Forelimb muscle (tissue), 1 donor: ENCODE measurements around the gene TBC1D22A. TPM values are rescaled to one million over a fixed set of nuclear protein-coding genes. Genes with fewer than 3 reads are reported as not detected.

Experiments
- DNase-seq: peaks from one replicate; pipeline ENCODE4 v3.0.0-alpha.2; 2013; ENCODE audit warnings: low read depth
- polyA plus RNA-seq: library from polyadenylated mRNA; unstranded; fragments of 120-200 nt; gene quantifications from one replicate; pipeline ENCODE4 v1.2.1, GENCODE V29; 2013; ENCODE audit not compliant: insufficient read length

Gene TBC1D22A
- polyA plus RNA-seq, 1 donor = 14.2 TPM

DNA sequence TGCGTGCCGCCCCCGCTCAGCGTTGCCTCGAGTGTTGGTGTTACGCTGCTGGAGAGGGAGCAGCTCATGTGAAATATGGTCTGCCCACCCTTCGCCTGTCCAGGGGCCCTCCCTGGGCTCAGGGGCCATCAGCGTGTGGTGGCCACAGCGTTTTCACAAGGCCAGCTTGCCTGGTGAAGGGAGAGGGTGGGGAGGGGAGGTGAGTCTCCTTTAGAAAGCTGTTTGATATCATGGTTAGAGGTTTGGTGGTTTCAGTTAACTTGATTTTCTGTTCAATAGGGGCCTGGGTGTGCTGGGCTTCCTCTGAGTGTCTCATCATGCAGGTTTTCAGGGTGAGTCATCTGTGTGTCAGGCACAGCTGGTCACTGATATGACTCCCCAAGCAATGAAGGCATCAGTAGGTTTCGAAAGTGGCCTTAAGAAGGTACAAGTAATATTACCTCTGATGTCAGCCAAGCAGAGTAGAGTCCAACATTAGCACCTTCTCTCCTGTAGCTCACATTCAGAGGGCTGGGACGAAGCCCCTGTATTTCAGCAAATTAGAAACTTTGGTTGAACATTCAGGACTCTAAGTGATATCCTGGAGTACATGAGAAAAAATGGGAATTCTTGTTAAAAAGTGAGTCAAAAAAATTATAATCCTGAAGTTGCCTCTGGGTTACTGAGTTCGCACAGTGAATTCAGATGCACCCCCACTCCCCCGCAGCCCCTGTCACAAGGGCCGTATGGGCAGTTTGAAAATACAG is 172.5 kb downstream of the TBC1D22A start:
- no peak for DNase-seq

DNA sequence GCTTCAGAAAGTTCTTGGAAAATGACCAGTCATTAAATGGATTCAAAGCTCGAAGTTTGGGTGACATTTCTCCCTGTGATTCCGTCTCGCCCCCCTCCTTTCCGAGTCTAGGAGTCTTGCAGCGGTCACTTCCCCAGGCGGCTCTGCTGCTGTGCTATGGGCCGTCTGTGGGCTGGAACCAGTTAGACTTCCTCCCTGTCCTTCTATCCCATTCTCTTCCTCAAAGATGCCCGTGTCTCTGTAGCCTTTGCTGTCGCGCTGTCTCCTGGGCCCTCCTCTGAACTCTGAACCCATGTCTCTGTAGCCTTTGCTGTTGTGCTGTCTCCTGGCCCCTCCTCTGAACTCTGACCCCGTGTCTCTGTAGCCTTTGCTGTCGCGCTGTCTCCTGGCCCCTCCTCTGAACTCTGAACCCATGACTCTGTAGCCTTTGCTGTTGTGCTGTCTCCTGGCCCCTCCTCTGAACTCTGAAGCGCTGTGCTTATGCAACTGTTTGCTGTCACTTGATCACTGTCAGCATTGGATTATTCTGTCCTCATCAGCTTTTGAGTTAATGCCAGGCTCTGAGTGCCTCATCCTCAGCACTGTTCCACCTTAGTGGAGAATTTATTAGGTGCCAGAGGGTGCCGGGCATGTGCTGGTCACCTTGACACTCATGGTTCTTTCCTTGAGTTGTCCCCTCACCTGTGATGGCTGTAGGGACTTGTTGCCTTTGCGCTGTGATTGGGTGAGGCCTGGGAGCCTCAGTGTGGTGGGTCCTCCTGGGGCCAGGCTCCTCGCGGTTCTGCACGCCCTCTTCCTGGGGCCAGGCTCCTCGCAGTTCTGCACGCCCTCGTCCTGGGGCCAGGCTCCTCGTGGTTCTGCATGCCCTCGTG is 173.3 kb downstream of the TBC1D22A start:
- no peak for DNase-seq

DNA sequence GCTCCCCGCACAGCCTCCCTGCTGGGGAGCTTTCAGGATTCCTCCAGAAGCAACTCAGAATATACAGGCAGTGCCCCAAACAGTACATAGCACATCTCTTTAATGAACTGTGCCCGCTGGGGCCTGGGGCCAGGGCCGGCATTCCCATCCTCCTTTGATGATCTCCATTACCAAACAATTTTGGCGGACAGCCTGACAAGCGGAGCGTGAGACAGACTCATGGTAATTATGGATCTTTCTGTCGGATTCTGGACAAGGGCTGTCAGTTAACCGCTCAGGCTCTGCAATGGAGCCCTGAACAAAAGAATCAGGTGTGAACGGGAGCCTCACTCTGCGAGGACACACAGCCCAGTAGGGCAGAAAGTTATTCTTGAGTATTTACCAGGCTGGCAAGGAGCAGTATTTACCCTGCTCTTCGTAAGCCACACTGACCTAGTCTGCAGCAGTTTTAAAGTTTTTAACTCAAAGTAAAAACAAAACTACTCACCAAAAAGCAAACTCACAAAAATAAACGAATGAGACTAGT is 174.0 kb downstream of the TBC1D22A start:
- no peak for DNase-seq

DNA sequence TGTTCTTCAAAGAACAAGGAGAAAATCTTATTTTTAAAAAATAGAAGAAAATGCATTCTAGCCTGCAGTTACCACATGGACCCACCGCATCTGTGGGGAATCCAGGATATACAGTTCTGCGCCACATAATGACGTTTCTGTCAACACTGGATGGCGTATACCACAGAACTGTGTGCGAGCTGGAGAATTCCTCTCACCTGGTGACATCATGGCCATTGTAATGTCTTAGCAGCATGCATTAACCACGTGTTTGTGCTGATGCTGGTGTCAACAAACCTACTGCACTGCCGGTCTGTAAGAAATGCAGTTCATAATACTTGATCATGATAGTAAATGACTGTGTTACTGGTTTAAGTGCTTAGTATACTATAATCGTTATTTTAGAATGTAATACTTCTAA is 174.7 kb downstream of the TBC1D22A start:
- no peak for DNase-seq

DNA sequence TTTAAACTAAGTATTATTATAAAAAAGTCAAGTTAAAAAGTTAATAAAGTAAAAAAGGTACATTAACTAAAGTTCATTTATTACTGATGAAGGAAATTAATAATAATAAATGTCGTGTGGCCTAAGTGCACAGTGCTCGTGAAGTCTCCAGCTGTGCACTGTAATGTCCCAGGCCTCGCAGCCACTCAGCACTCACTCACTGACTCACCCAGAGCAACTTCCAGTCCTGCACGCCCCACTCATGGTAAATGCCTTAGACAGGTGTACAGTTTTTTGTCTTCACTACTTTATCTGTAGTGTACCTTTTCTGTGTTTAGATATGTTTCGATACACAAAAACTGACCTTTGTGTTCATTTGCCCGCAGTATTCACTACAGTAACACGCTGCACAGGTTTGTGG is 175.5 kb downstream of the TBC1D22A start:
- DNase-seq = no peak

DNA sequence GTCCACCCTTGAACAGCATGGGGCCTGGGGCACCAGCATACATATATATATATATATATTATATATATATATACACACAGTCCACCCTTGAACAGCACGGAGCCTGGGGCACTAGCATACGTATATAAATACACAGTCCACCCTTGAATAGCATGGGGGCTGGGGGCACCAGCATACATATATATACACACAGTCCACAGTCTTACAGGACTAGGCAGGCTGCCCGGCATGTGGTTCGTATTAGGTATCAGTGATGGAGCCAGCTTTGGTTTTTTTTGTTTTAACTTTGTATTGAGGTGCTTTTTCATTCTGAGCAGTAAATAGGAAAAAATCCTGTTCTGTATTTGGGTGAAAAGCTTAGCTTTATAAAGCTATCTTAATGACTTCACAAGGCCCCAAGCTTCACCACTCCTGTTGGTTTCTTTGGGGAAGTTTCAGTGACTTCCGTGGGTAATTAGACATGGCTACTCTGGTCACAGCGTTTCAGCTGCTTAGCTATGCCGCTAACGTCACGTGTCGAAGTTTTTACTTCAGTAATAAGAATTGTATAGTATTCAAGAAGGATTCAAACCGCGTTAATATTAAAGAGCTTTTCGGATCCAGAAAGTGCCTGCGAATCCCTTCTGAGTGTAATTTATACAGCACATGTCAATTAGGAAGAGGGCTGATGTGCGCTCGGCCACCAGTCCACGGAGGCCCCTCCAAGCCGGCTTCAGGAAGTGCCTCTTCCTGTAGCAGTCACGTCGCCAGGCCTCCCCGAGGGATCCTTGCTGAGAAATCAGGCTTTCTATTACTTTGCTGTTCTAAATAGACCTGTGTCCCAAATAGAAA is 179.7 kb downstream of the TBC1D22A start:
- peak; percentile 39 for DNase-seq

DNA sequence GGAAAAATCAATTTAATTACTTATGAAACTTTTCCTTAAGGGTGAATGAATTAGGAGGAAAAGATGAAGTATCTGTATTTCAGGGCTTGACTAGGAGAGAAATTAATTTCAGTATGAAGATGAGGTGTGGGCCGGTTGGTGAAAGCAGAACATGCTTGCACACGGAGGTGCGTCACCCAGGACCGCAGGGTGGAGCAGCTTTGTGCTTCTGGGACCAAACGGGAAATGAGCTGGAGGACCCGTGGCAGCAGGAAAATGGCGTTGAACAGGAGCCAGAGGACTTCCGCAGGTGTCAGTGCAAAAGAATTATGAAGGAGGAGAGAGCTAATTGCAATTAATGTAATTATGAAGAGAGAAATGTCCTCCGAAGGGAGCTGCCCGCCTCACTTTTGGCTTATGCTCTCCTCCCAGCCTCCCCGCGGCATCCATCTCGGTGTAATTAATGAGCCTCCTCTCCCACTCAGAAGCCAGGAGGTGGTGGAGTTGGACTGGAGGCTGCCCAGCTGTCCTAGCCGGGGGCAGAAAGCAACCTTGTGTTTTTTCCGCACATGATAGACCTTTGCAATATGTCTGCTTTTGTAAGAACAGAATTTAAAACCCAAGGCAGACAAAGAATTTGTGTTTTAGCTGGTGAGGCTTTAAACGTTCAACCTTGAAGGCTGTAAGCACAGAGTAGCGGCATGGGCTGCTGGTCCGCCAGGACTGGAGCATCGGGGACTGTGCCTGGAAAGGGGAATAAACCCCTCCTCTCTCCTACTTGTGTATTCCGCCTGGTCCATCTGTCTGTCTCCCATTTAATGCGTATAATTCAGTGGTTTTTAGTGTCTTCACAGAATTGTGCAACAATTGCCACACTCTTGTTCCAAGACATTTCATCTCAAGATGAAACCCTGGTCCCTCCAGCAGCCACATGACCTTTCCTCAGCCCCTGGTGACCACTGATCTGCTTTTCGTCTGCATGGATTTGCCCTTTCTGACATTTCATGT is 180.6 kb downstream of the TBC1D22A start:
- peak; percentile 17 for DNase-seq

DNA sequence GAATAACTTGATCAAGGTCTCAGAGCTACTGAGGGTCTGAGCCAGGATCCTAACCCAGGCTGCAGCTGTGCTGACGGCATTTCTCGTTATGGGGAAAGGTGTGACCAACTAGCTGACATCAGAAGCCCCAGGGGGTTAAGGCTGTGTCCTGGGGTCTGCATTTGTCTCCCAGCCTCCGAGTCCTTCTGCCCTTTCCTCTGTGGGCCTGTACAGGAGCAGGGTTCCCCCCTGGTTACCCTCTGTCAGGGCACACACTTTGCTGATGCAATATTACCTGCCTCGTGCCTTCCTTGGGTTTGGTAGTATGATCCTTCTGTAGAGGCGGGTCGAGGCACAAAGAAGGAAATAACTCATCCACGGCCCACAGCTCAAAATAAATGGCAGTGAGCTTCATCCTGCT is 183.0 kb downstream of the TBC1D22A start:
- no peak for DNase-seq

DNA sequence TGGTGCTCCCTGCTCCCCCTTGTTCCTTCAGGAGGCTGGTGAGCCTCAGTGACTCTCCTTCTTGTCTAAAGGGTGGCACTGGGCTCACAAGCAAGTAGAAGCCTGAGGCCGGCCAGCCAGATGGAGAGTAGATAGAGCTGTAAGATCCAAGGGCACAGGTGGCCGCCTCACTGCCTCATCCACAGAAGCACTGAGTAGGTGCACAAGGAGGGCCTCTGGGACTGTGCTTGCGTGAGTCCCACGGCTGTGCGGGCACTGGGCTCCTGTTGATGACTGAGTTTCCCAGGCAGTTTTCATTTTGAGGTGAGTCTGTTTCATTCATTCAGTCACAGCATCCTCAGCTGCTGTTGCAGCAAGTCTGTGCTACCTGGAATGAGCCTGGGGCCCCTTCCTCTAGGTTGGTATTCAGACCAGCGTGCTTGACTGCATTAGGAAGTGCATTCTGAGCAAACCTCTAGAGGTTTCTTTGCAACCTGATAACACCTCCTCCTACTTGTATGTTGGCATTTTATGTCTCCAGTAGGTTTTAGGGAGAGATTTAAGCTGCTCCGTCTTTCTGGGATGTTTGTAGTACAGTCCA is 184.0 kb downstream of the TBC1D22A start:
- no peak for DNase-seq

DNA sequence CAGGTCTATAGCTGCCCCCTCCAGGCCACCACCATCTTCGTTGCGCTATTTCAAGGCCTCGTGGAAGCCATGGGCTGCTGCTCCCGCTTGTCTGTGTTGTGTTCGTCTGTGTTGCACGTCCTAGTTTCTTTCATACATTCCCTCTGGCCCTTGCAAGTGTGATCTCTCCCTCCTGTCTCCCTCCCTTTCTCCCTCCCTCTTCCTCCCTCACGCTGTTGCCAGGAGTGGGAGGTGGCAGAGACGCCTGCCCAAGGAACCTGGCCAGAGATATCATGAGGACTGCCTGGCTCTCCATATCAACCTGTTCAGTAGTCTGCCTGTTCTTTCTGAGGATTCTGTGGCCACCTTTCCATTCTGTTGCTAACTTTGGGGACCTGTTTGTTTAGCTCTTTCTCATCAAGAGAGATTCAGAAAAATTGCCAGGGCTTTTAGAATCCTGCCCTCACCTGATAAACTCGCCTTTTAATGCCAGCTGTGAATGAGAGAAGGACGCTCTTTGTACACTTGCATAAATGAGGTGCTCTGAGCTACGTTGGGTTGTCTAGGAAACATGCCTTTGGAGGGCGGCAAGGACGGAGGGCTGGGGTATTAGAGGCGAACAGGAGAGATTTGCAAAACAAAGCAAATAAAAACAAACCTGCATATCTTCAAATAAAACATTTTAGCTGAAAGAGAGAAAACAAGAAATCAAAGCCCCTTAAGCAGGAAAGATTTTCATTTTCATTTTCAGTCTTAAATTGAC is 185.2 kb downstream of the TBC1D22A start:
- DNase-seq = no peak

DNA sequence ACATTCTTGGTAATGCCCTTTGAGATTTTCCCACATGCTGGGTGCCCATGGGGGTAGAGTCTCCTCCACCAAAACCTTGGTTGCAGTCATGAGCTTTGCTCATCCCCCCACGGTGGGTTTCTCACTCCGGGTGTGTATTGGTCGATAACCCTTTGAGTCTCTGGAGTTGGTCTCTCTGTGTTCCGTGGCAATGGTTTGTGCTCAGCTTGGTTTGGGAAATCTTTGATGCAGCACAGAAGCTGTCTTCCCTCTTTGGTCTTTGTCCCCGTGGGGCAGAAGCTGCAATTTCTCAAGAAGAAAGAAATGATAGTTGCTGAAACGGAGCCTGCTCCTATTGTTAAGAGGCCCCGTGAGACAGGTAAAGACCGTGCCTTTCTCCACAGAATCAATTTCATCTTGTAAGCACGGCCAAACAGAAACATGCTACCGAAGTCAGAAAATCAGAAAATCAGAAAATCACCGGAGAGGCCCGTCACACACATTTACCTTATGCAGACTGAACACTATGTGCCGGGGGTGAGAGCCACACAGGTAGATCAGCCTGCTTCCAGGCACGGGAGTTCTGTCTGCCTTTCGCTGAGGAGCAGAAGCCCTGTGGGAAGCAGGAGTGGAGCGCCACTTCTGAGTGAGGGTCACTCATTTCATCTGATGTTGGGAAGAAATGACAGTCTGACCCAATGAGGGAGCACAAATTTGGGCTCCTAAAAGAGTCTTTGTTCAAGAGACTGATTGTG is 186.1 kb downstream of the TBC1D22A start:
- DNase-seq = no peak

DNA sequence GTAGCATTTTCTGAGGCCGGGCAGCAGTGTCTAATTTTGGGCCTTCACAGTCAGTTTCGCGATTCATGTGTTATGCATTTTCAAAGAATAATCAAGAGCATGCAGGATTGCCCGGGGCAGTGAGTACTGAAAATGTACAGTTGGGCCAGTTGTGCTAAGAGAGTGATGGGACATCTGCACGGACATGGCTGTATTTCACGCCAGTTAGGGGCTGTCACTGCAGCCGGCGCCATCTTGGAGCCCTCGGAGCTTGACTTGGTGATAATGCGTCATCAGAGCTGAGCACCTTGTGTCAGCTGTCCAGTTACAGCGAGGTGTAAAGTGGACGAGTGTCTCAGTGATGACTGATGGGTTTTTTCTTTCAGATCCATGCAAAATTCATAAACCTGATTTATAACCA is 188.9 kb downstream of the TBC1D22A start:
- DNase-seq = no peak

DNA sequence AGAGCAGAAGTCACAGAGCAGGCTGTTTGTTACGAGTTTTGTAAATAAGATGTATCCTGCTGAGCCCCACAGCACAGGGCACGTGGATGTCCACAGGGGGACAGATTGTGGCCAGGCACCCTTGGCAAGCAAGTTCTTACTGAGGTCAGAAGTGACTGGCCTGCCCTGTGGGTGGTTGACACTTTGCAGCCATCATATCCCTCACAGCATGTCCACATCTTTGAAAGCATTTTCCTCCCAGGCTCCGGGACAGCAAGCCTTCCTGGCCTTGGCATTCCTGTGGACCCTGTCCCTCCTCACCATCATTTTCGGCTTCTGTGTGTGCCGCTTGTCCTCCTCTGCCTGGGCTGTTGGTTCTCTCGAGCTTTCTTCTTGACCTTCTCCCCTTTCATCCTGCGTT is 189.5 kb downstream of the TBC1D22A start:
- DNase-seq = no peak

DNA sequence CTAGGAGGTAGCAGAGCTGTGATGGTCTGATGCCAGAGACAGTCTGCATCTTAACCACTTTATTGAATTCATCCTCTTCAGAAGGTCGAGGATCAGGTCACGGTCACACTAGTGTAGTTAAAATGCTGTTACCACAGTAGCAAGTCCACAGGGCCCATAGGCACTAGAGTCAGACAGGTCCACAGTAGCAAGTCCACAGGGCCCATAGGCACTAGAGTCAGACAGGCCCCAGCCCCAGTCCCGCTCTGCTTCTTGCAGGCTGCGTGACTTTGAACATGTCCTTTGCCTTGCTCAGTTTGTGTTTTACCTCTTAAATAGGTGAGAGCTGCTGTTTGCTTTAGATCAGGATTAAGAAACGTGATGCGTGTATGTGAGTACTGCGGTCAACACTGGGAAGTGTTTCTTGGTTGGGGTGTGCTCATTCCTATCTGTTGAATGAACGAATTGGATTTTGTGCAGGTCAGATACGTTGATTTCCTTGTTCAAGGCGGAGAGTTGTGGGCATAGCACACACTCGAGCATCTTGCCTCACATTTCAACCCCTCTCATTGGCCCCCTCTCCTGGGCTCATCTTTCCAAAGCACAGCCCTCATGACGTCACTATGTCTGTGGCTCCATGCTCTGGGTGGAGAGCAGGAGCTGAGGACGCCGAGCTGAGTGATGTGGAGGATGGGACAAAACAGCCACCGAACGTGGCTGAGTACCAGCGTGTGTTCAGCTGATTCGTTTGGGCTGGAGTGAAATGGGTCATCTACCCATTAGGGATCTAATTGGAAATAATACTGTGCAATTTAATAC is 191.7 kb downstream of the TBC1D22A start:
- no peak for DNase-seq

DNA sequence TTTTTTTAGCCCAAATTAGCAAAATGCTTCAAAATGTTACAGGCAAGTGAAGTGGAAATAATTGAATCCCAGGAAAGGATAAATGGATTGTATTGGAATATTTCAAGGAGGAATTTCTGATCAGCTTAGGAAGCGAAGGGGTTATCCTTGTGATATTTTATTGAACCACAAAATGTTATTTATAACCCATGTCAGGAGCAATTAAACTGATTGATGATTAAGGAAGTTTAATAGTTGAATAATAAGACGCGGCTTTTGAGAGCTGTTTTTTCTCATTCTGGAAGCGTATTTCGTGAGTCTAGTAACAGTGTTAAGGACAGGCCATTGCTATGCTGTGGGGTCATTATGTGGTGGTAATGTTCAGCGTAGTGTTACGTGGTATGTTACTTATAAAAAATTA is 192.3 kb downstream of the TBC1D22A start:
- DNase-seq = no peak

DNA sequence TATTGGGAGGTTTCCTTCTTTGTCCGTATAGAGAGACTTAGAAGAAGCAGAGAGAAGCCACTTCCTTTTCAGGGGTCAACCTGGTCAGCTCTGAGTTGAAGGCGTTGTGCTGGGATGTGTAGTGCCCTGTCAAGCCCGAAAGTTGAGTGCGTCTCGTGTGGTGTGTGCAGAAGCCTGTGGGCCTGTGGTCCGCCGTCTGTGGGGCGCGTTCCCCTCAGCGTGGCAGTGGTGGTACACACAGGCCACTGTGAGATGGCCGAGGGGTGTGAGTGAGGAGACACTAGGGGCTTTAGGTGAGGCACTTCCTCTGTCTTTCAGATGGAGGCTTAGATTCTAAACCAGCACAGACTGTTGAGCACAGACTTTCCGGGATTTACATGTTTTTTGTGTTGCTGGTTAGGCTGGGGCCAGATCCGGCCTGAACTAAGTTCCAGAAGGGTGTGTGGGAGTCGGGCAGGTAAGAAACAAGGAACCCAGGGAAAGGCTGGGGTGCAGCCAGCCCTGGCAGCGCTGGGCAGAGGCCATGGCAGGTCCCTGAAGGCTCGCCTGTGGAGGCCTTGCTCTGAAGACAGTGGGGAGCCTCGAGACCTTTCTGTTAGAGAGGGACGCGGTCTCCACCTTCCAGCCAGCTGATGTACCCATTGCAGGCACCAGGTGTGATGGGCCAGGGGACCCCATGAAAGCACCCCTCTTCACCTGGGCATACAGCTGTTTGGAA is 194.2 kb downstream of the TBC1D22A start:
- DNase-seq = no peak

DNA sequence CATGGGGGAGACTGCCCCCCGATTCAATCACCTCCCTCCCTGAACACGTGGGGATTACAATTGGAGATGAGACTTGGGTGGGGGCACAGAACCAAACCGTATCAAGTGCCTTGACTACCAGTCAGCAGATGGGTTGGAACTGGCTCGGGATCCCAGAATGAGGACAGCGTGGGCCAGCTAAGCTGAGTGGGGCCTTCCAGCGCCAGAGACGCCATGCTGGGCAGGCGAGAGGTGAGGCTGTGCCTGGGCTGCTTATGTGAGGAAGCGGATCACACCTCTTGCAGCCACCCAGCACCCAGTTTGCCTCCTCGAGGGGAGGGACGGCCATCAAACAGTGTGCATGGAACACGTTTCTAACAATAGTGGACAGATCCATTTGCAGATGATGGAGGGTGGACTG is 195.1 kb downstream of the TBC1D22A start:
- DNase-seq = no peak
